CD8-positive, alpha-beta memory T cell (primary cell): ENCODE measurements around the gene STARD7. TPM values are rescaled to one million over a fixed set of nuclear protein-coding genes. Genes with fewer than 3 reads are reported as not detected.

Source experiments
- CTCF ChIA-PET: fragments of 350-600 bp; sonication (Branson Sonifier 250); formaldehyde crosslinking; loops from one replicate; lab custom pipeline; 2021; ENCODE audit warnings: antibody characterized with exemption; lab: Charles Lee
- POLR2A ChIA-PET: fragments of 350-600 bp; sonication (Branson Sonifier 250); formaldehyde crosslinking; loops from one replicate; lab custom pipeline; 2021; ENCODE audit warnings: antibody characterized with exemption; lab: Charles Lee
- DNase-seq, 5 donors: peaks; one replicate each; pipeline versions ENCODE4 v3.0.0 to v3.0.0-alpha.2; 2020 to 2022; ENCODE audit warnings: mixed read lengths in 1 of 5
- H3K27ac ChIP-seq: one replicate; pipeline ENCODE4 v1.7.0; 2013; ENCODE audit warnings: low read depth, mild to moderate bottlenecking, low read length, moderate library complexity
- H3K27me3 ChIP-seq: 2 replicates; pipeline ENCODE4 v1.7.0; 2013; ENCODE audit warnings: low read length, mild to moderate bottlenecking; ENCODE audit not compliant: insufficient read depth, poor library complexity, severe bottlenecking
- H3K36me3 ChIP-seq: 2 replicates; pipeline ENCODE4 v1.7.0; 2013; ENCODE audit warnings: mild to moderate bottlenecking, low read length, moderate library complexity; ENCODE audit not compliant: insufficient read depth
- H3K4me1 ChIP-seq: 2 replicates; pipeline ENCODE4 v1.7.0; 2013; ENCODE audit warnings: mild to moderate bottlenecking, low read length, moderate library complexity; ENCODE audit not compliant: insufficient read depth
- H3K4me3 ChIP-seq: 2 replicates; pipeline ENCODE4 v1.7.0; 2013; ENCODE audit warnings: mild to moderate bottlenecking, low read length
- H3K9me3 ChIP-seq: 2 replicates; pipeline ENCODE4 v1.7.0; 2013; ENCODE audit warnings: mild to moderate bottlenecking, low read length
- H3K27ac Mint-ChIP-seq, 8 donors: one replicate each; pipeline ENCODE4 v1.8.0; 2020 to 2021; ENCODE audit warnings: mixed read lengths in 8 of 8, mild to moderate bottlenecking in 6 of 8, inconsistent platforms in 3 of 8, moderate library complexity in 3 of 8
- H3K27me3 Mint-ChIP-seq, 2 donors: one replicate each; pipeline ENCODE4 v1.8.0; 2020 to 2021; ENCODE audit warnings: mixed read lengths in 2 of 2, mild to moderate bottlenecking in 1 of 2, moderate library complexity in 1 of 2
- H3K36me3 Mint-ChIP-seq, 3 donors: one replicate each; pipeline ENCODE4 v1.8.0; 2020 to 2021; ENCODE audit warnings: mixed read lengths in 3 of 3, inconsistent platforms in 1 of 3, mild to moderate bottlenecking in 1 of 3
- H3K4me1 Mint-ChIP-seq, 3 donors: one replicate each; pipeline ENCODE4 v1.8.0; 2020 to 2021; ENCODE audit warnings: mixed read lengths in 3 of 3, inconsistent platforms in 1 of 3, mild to moderate bottlenecking in 1 of 3
- H3K4me3 Mint-ChIP-seq, 7 donors: one replicate each; pipeline ENCODE4 v1.8.0; 2020 to 2021; ENCODE audit warnings: mixed read lengths in 7 of 7, mild to moderate bottlenecking in 6 of 7, moderate library complexity in 4 of 7, inconsistent platforms in 2 of 7
- H3K9me3 Mint-ChIP-seq, 5 donors: one replicate each; pipeline ENCODE4 v1.8.0; 2020 to 2022; ENCODE audit warnings: mixed read lengths in 5 of 5, mild to moderate bottlenecking in 3 of 5, moderate library complexity in 2 of 5, inconsistent platforms in 1 of 5
- polyA plus RNA-seq: library from polyadenylated mRNA; unstranded; fragments of 300-500 nt; fragmentation: Illumina TruSeq; gene quantifications from one replicate; pipeline ENCODE4 v1.2.3, GENCODE V29; 2021
- total RNA-seq, 2 experiments: library from RNA; stranded (reverse); gene quantifications; one replicate each; pipeline ENCODE4 v1.2.3, GENCODE V29; 2021

STARD7 gene
- total and polyA plus RNA-seq, 3 experiments from 2014 or later, result 147 to 256 (median 255) TPM

GRCh38 chr2:96181529-96181928 lies 27.1 kb downstream of the STARD7 start:
- POLR2A ChIA-PET, result interaction anchor here (0.6 kb wide), 1 partner anchor 22 kb away, joined by 3 read pairs; no protein-coding TSS in a partner anchor

DNA sequence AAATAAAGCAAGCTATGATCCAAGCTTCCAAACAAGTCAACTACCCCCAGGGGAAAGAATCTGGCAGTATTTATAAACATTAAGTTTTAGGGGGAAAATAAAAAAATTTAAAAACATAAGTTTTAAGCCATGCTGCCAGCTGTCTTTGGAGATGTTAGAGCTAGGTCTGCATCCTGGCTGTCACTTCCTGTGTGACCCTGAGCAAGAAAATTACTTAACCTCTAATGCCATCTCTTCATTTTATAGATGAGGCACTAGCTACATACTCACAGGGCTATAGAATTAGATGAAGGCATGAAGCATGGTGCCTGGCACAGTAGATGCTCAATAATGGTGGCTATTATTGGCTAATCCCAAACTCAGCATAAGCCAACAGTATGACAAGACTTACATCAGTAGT lies 28.1 kb downstream of the STARD7 start:
- CTCF ChIA-PET, result interaction anchor here (0.6 to 1.5 kb wide), 3 partner anchors 42 to 677 kb away, joined by 3 to 5 read pairs (median 3); partner anchors contain the start of genes ANKRD39 and ASTL
- no peaks in the 10 kb centered on the region for H3K9me3 ChIP-seq
- Mint-ChIP-seq H3K36me3 (peaks cover 0 to 19% (median 11%) of the 10 kb centered on the region in 3 donors), H3K4me3 (no peak overlapping the region), H3K4me1 (peaks cover 13 to 16% (median 14%) of the 10 kb centered on the region in 3 donors), H3K27me3 (no peaks in the 10 kb centered on the region), H3K9me3 (no peaks in the 10 kb centered on the region), H3K27ac (peak overlapping the region in 2 of 8 donors; percentile 24 to 62)
- peaks cover 9% of the 10 kb centered on the region for H3K4me1 ChIP-seq
- no peak overlapping the region for H3K27ac ChIP-seq
- POLR2A ChIA-PET, result interaction anchor here (0.6 kb wide), 1 partner anchor 23 kb away, joined by 3 read pairs; no protein-coding TSS in a partner anchor
- H3K27me3 ChIP-seq, result no peaks in the 10 kb centered on the region
- DNase-seq, result no peak
- H3K4me3 ChIP-seq, result no peak overlapping the region
- H3K36me3 ChIP-seq, result peaks cover 7% of the 10 kb centered on the region

More at GRCh38 chr2:96181529-96181928, 27.1 kb downstream of the STARD7 start:
- Mint-ChIP-seq H3K36me3 (peaks cover 0 to 29% (median 14%) of the 10 kb centered on the region in 3 donors), H3K4me1 (peaks cover 13 to 16% (median 14%) of the 10 kb centered on the region in 3 donors), H3K27ac (peak overlapping the region in 3 of 8 donors; percentile 14 to 80 (median 75)), H3K27me3 (no peaks in the 10 kb centered on the region), H3K4me3 (no peak overlapping the region), H3K9me3 (no peaks in the 10 kb centered on the region)
- Histone ChIP-seq H3K36me3 (peaks cover 13% of the 10 kb centered on the region), H3K4me3 (no peak overlapping the region), H3K27me3 (no peaks in the 10 kb centered on the region), H3K27ac (no peak overlapping the region), H3K4me1 (peaks cover 9% of the 10 kb centered on the region), H3K9me3 (no peaks in the 10 kb centered on the region)
- no peak for DNase-seq
- CTCF ChIA-PET, result interaction anchor here (1.5 to 2.3 kb wide), 2 partner anchors 43 kb away, joined by 5 to 14 read pairs; partner anchors contain the start of gene ASTL

- H3K4me1 Mint-ChIP-seq, result peaks cover 13 to 16% (median 14%) of the 10 kb centered on the region in 3 donors
- Histone ChIP-seq H3K9me3 (no peaks in the 10 kb centered on the region), H3K4me3 (no peak overlapping the region), H3K27me3 (no peaks in the 10 kb centered on the region), H3K36me3 (peaks cover 2% of the 10 kb centered on the region), H3K4me1 (peaks cover 9% of the 10 kb centered on the region), H3K27ac (no peak overlapping the region)
- H3K36me3 Mint-ChIP-seq, result peaks cover 0 to 14% (median 6%) of the 10 kb centered on the region in 3 donors
- no peak for DNase-seq
- ChIA-PET POLR2A (no interaction called here), CTCF (interaction anchor here (0.6 to 1.5 kb wide), 3 partner anchors 41 to 678 kb away, joined by 3 to 5 read pairs (median 3); partner anchors contain the start of genes ANKRD39 and ASTL)
- H3K27me3 Mint-ChIP-seq, result no peaks in the 10 kb centered on the region
- no peak overlapping the region for H3K4me3 Mint-ChIP-seq
- no peak overlapping the region for H3K27ac Mint-ChIP-seq
- H3K9me3 Mint-ChIP-seq, result no peaks in the 10 kb centered on the region
Observed at GRCh38 chr2:96180002-96180401, 28.6 kb downstream of the STARD7 start.

- H3K36me3 Mint-ChIP-seq, result no peaks in the 10 kb centered on the region
- Histone ChIP-seq H3K27me3 (no peaks in the 10 kb centered on the region), H3K36me3 (no peaks in the 10 kb centered on the region), H3K4me3 (no peak overlapping the region), H3K27ac (no peak overlapping the region), H3K9me3 (no peaks in the 10 kb centered on the region), H3K4me1 (peaks cover 16% of the 10 kb centered on the region)
- ChIA-PET POLR2A (no interaction called here), CTCF (interaction anchor here (2.9 to 8.4 kb wide), 2 partner anchors 13 to 35 kb away, joined by 33 to 385 read pairs; partner anchors contain the start of genes ASTL and DUSP2)
- no peaks in the 10 kb centered on the region for H3K9me3 Mint-ChIP-seq
- DNase-seq, result no peak
- H3K4me3 Mint-ChIP-seq, result no peak overlapping the region
- peaks cover 0 to 1% of the 10 kb centered on the region in 2 donors for H3K27me3 Mint-ChIP-seq
- peaks cover 15 to 26% (median 18%) of the 10 kb centered on the region in 3 donors for H3K4me1 Mint-ChIP-seq
- H3K27ac Mint-ChIP-seq, result no peak overlapping the region
Observed at GRCh38 chr2:96176661-96177060, 32.0 kb downstream of the STARD7 start.

- peaks cover 14 to 22% (median 15%) of the 10 kb centered on the region in 3 donors for H3K4me1 Mint-ChIP-seq
Observed at GRCh38 chr2:96175951-96176350, 32.7 kb downstream of the STARD7 start.

GRCh38 chr2:96174251-96175144 lies 34.1 kb downstream of the STARD7 start:
- Histone ChIP-seq H3K4me3 (no peak overlapping the region), H3K27me3 (no peaks in the 10 kb centered on the region), H3K27ac (no peak overlapping the region), H3K9me3 (no peaks in the 10 kb centered on the region), H3K4me1 (peaks cover 7% of the 10 kb centered on the region), H3K36me3 (no peaks in the 10 kb centered on the region)
- ChIA-PET POLR2A (interaction anchor here (0.6 to 2.4 kb wide), 8 partner anchors 21 to 182 kb away, joined by 3 to 37 read pairs (median 5); partner anchors contain the start of genes ADRA2B and ASTL), CTCF (interaction anchor here (0.6 to 8.4 kb wide), 33 partner anchors 8 to 185 kb away, joined by 3 to 385 read pairs (median 5); partner anchors contain the start of genes ADRA2B, ASTL, DUSP2 and STARD7)
- peaks cover 6 to 14% (median 7%) of the 10 kb centered on the region in 3 donors for H3K4me1 Mint-ChIP-seq
- H3K9me3 Mint-ChIP-seq, result no peaks in the 10 kb centered on the region
- peak overlapping the region in 1 of 7 donors; percentile 22 for H3K4me3 Mint-ChIP-seq
- peak overlapping the region in 7 of 8 donors; percentile 0 to 96 (median 83) for H3K27ac Mint-ChIP-seq
- DNase-seq, result peak; percentile 73 to 88 (median 75)
- peaks cover 0 to 1% of the 10 kb centered on the region in 2 donors for H3K27me3 Mint-ChIP-seq
- no peaks in the 10 kb centered on the region for H3K36me3 Mint-ChIP-seq

More at GRCh38 chr2:96175951-96176350, 32.7 kb downstream of the STARD7 start:
- no peaks in the 10 kb centered on the region for H3K27me3 ChIP-seq
- CTCF ChIA-PET, result interaction anchor here (1.9 to 8.4 kb wide), 5 partner anchors 9 to 66 kb away, joined by 5 to 385 read pairs (median 29); partner anchors contain the start of genes ASTL and DUSP2
- H3K4me3 ChIP-seq, result no peak overlapping the region
- no peaks in the 10 kb centered on the region for H3K9me3 ChIP-seq
- H3K36me3 ChIP-seq, result no peaks in the 10 kb centered on the region
- peaks cover 15% of the 10 kb centered on the region for H3K4me1 ChIP-seq
- H3K27me3 Mint-ChIP-seq, result peaks cover 0 to 1% of the 10 kb centered on the region in 2 donors
- no peak for DNase-seq
- H3K27ac ChIP-seq, result no peak overlapping the region
- no peaks in the 10 kb centered on the region for H3K36me3 Mint-ChIP-seq
- H3K9me3 Mint-ChIP-seq, result no peaks in the 10 kb centered on the region
- H3K4me3 Mint-ChIP-seq, result no peak overlapping the region
- POLR2A ChIA-PET, result interaction anchor here (0.9 to 2.4 kb wide), 3 partner anchors 31 to 53 kb away, joined by 3 to 37 read pairs (median 7); partner anchors contain the start of gene ASTL
- no peak overlapping the region for H3K27ac Mint-ChIP-seq

DNA sequence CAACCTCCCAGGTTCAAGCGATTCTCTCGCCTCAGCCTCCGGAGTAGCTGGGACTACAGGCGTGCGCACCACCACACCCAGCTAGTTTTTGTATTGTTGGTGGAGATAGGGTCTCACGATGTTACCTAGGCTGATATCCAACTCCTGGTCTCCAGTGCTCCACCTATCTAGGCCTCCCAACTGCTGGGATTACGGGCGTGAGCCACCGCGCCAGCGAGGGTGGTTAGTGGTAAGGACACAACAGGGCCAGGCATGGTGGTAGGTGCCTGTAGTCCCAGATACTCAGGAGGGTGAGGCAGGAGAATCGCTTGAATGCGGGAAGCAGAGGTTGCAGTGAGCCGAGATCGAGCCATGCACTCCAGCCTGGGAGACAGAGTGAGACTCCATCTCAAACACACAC lies 36.8 kb downstream of the STARD7 start:
- H3K4me1 Mint-ChIP-seq, result peaks cover 15 to 37% (median 18%) of the 10 kb centered on the region in 3 donors
- no peaks in the 10 kb centered on the region for H3K36me3 Mint-ChIP-seq
- H3K27ac Mint-ChIP-seq, result peak overlapping the region in 1 of 8 donors; percentile 61
- no peaks in the 10 kb centered on the region for H3K9me3 ChIP-seq
- no peak overlapping the region for H3K27ac ChIP-seq
- H3K27me3 ChIP-seq, result no peaks in the 10 kb centered on the region
- no peak for DNase-seq
- H3K4me1 ChIP-seq, result peaks cover 7% of the 10 kb centered on the region
- no peaks in the 10 kb centered on the region for H3K9me3 Mint-ChIP-seq
- H3K27me3 Mint-ChIP-seq, result peaks cover 0 to 1% of the 10 kb centered on the region in 2 donors
- ChIA-PET POLR2A (no interaction called here), CTCF (interaction anchor here (1.8 to 8.4 kb wide), 2 partner anchors 9 to 30 kb away, joined by 6 to 385 read pairs; partner anchors contain the start of genes ASTL and DUSP2)
- H3K4me3 Mint-ChIP-seq, result no peak overlapping the region
- no peaks in the 10 kb centered on the region for H3K36me3 ChIP-seq
- no peak overlapping the region for H3K4me3 ChIP-seq
